Measurements from ENCODE around the gene RAB19.

GRCh38 chr7:140455743-140456142, 51.9 kb downstream of the RAB19 start:
- TF ChIP-seq, protein P1, sequence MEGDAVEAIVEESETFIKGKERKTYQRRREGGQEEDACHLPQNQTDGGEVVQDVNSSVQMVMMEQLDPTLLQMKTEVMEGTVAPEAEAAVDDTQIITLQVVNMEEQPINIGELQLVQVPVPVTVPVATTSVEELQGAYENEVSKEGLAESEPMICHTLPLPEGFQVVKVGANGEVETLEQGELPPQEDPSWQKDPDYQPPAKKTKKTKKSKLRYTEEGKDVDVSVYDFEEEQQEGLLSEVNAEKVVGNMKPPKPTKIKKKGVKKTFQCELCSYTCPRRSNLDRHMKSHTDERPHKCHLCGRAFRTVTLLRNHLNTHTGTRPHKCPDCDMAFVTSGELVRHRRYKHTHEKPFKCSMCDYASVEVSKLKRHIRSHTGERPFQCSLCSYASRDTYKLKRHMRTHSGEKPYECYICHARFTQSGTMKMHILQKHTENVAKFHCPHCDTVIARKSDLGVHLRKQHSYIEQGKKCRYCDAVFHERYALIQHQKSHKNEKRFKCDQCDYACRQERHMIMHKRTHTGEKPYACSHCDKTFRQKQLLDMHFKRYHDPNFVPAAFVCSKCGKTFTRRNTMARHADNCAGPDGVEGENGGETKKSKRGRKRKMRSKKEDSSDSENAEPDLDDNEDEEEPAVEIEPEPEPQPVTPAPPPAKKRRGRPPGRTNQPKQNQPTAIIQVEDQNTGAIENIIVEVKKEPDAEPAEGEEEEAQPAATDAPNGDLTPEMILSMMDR (IDR thresholded peaks at IDR 0.05), result no peak
- TF ChIP-seq POLR2A (IDR thresholded peaks at IDR 0.05), result no peak

All from body of pancreas (tissue), 4 donors.